GM23338 (cell line): ENCODE results near the gene ESRRB.

ENCODE experiments used
- CTCF ChIP-seq, 2 experiments: fragments of 200-600 bp in 1 of 2; sonication (generic) in 1 of 2; conservative IDR thresholded peaks; 2 replicates each; pipeline versions ENCODE4 v1.5.1 to v1.6.1; 2016 to 2017; ENCODE audit warnings: antibody characterized with exemption in 2 of 2, low read depth in 2 of 2, mild to moderate bottlenecking in 2 of 2, moderate library complexity in 1 of 2
- ETS1 ChIP-seq: IDR thresholded peaks from 2 replicates; pipeline ENCODE4 v1.6.1; 2016; ENCODE audit warnings: antibody characterized with exemption
- JUNB ChIP-seq: IDR thresholded peaks from one replicate; pipeline ENCODE4 v1.6.1; 2016; ENCODE audit warnings: antibody characterized with exemption; ENCODE audit not compliant: unreplicated experiment
- NANOG ChIP-seq: IDR thresholded peaks from 2 replicates; pipeline ENCODE4 v1.6.1; 2016; ENCODE audit warnings: antibody characterized with exemption, borderline replicate concordance
- POLR2AphosphoS5 ChIP-seq: IDR thresholded peaks from 2 replicates; pipeline ENCODE4 v1.6.1; 2016; ENCODE audit warnings: antibody characterized with exemption, low read depth

- TF ChIP-seq CTCF (conservative IDR thresholded peaks at IDR 0.05; ENCODE audit: low read depth in 2 of 2) (no peak), JUNB (no peak), POLR2AphosphoS5 (no peak), ETS1 (no peak), NANOG (no peak)
Observed at GRCh38 chr14:76463105-76463504, 87.2 kb downstream of the ESRRB start.
